ENCODE measurements around the gene ZNF524. TPM values are rescaled to one million over a fixed set of nuclear protein-coding genes. Genes with fewer than 3 reads are reported as not detected.

The ZNF524 gene
- total and polyA plus RNA-seq, 2 experiments from 2014 or later: 17.3 to 29.1 TPM

GRCh38 chr19:55642153-55643002 lies 42.3 kb downstream of the ZNF524 start:
- H3K36me3 ChIP-seq: no peaks in the 10 kb centered on the region
- no peaks in the 10 kb centered on the region for H3K9me3 ChIP-seq (ENCODE audit: low read depth)
- peaks cover 18% of the 10 kb centered on the region for H3K4me1 ChIP-seq (ENCODE audit: low read depth)
- DNase-seq (ENCODE audit: low read depth in 1 of 2, low spot score in 1 of 2): peak; percentile 39 to 50
- H3K4me3 ChIP-seq: peak overlapping the region; percentile 95
- peak overlapping the region; percentile 91 for H3K27ac ChIP-seq
- TF ChIP-seq CTCF (IDR thresholded peaks at IDR 0.05; ENCODE audit: low read depth, low read length): no peak
- no peaks in the 10 kb centered on the region for H3K27me3 ChIP-seq

GRCh38 chr19:55643003-55643886 lies 43.2 kb downstream of the ZNF524 start, which contains the start of gene ZNF581:
Gene ZNF581 (plus strand): TSS chr19:55643649. CDS start chr19:55644572, 923 bp downstream.
- TF ChIP-seq CTCF (IDR thresholded peaks at IDR 0.05; ENCODE audit: low read depth, low read length): no peak
- H3K27me3 ChIP-seq: no peaks in the 10 kb centered on the region
- H3K36me3 ChIP-seq: no peaks in the 10 kb centered on the region
- H3K4me1 ChIP-seq (ENCODE audit: low read depth): peaks cover 19% of the 10 kb centered on the region
- H3K4me3 ChIP-seq: peak within 1 kb of the TSS; percentile 95
- DNase-seq (ENCODE audit: low read depth in 1 of 2, low spot score in 1 of 2): peak; percentile 83 to 85
- peak within 1 kb of the TSS; percentile 91 for H3K27ac ChIP-seq
- no peaks in the 10 kb centered on the region for H3K9me3 ChIP-seq (ENCODE audit: low read depth)

- no peak for TF ChIP-seq CTCF (IDR thresholded peaks at IDR 0.05; ENCODE audit: low read depth, low read length)
- DNase-seq (ENCODE audit: low read depth in 1 of 2, low spot score in 1 of 2): no peak
- Histone ChIP-seq H3K27me3 (no peaks in the 10 kb centered on the region), H3K9me3 (ENCODE audit: low read depth) (no peaks in the 10 kb centered on the region), H3K4me3 (peak overlapping the region; percentile 95), H3K4me1 (ENCODE audit: low read depth) (peaks cover 19% of the 10 kb centered on the region), H3K27ac (peak overlapping the region; percentile 91), H3K36me3 (no peaks in the 10 kb centered on the region)
Measured at GRCh38 chr19:55643887-55644176, 43.7 kb downstream of the ZNF524 start.

GRCh38 chr19:55644191-55644833 lies 44.2 kb downstream of the ZNF524 start:
- no peak for TF ChIP-seq CTCF (IDR thresholded peaks at IDR 0.05; ENCODE audit: low read depth, low read length)
- peak overlapping the region; percentile 95 for H3K4me3 ChIP-seq

GRCh38 chr19:55644842-55645511 lies 44.9 kb downstream of the ZNF524 start:
- no peak for DNase-seq (ENCODE audit: low read depth in 1 of 2, low spot score in 1 of 2)
- H3K4me1 ChIP-seq (ENCODE audit: low read depth): peaks cover 19% of the 10 kb centered on the region
- H3K4me3 ChIP-seq: peak overlapping the region; percentile 95

More at GRCh38 chr19:55644191-55644833, 44.2 kb downstream of the ZNF524 start:
- no peaks in the 10 kb centered on the region for H3K9me3 ChIP-seq (ENCODE audit: low read depth)
- H3K36me3 ChIP-seq: no peaks in the 10 kb centered on the region
- H3K27ac ChIP-seq: peak overlapping the region; percentile 91
- peaks cover 19% of the 10 kb centered on the region for H3K4me1 ChIP-seq (ENCODE audit: low read depth)
- H3K27me3 ChIP-seq: no peaks in the 10 kb centered on the region
- DNase-seq (ENCODE audit: low read depth in 1 of 2, low spot score in 1 of 2): no peak

More at GRCh38 chr19:55644842-55645511, 44.9 kb downstream of the ZNF524 start:
- Histone ChIP-seq H3K36me3 (no peaks in the 10 kb centered on the region), H3K27me3 (no peaks in the 10 kb centered on the region), H3K9me3 (ENCODE audit: low read depth) (no peaks in the 10 kb centered on the region), H3K27ac (no peak overlapping the region)
- no peak for TF ChIP-seq CTCF (IDR thresholded peaks at IDR 0.05; ENCODE audit: low read depth, low read length)

All from cardiac muscle cell (in vitro differentiated cells and primary cell).